B cell (primary cell): ENCODE measurements around the gene CDC25B.

Experiments
- EZH2 ChIP-seq: IDR thresholded peaks from 2 replicates; pipeline ENCODE4 v1.6.1; 2012; ENCODE audit warnings: borderline replicate concordance, low read depth, mild to moderate bottlenecking, moderate library complexity, low read length; ENCODE audit not compliant: insufficient read depth, poor library complexity, severe bottlenecking
- TF ChIP-seq, protein P1 (sequence below): fragments of 200-600 bp; IDR thresholded peaks from one replicate; pipeline ENCODE4 v1.8.0; 2022; ENCODE audit warnings: antibody characterized with exemption, mild to moderate bottlenecking

DNA sequence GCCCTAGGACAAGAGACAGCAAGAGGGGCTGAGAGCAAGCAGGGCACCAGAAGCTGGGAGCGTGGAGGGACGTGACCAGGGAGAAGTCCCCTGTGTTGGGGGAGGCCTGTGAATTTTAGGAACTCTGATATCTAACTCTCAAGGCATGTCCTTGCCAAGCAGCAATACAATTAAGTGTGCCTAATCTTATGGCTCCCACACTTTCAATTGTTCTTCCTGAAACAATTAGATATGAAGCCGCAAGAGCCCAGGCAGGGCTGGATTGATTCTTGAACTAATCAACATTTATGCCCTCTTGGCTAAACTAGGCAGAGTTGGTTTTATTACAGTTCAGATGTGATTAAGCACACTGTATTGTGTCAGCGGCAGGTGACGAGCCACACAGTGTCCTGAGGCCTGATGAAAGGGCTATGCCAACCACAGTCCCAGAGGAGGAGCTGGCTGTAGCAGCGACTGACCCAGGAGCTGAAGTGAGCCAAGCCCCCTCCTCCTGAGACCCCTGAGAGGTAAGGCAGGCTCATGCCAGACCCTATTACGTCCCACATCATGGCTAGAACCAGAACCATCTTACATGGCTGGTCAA, 46.3 kb downstream of the CDC25B start:
- TF ChIP-seq, protein P1, sequence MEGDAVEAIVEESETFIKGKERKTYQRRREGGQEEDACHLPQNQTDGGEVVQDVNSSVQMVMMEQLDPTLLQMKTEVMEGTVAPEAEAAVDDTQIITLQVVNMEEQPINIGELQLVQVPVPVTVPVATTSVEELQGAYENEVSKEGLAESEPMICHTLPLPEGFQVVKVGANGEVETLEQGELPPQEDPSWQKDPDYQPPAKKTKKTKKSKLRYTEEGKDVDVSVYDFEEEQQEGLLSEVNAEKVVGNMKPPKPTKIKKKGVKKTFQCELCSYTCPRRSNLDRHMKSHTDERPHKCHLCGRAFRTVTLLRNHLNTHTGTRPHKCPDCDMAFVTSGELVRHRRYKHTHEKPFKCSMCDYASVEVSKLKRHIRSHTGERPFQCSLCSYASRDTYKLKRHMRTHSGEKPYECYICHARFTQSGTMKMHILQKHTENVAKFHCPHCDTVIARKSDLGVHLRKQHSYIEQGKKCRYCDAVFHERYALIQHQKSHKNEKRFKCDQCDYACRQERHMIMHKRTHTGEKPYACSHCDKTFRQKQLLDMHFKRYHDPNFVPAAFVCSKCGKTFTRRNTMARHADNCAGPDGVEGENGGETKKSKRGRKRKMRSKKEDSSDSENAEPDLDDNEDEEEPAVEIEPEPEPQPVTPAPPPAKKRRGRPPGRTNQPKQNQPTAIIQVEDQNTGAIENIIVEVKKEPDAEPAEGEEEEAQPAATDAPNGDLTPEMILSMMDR: no peak
- TF ChIP-seq EZH2: no peak
